Smooth muscle cell (in vitro differentiated cells): ENCODE measurements around the gene TBL1X. TPM values are rescaled to one million over a fixed set of nuclear protein-coding genes. Genes with fewer than 3 reads are reported as not detected.
"Not testable (repeated sequence)": the region's sequence is repeated elsewhere in the genome, so short reads cannot be mapped to it uniquely, and the experiment has no call there.

ENCODE experiments used
- DNase-seq: peaks from one replicate; lab custom pipeline; 2025; ENCODE audit not compliant: unreplicated experiment; lab: John Stamatoyannopoulos, UW
- H2AFZ ChIP-seq: fragments of 200-600 bp; sonication (generic); 2 replicates; pipeline ENCODE4 v1.6.0; 2016; ENCODE audit warnings: antibody characterized with exemption, low read depth, mild to moderate bottlenecking
- H3F3A ChIP-seq: fragments of 200-600 bp; sonication (generic); 2 replicates; pipeline ENCODE4 v1.6.0; 2017; ENCODE audit warnings: antibody characterized with exemption, low read depth
- H3K27ac ChIP-seq: fragments of 200-600 bp; sonication (generic); 2 replicates; pipeline ENCODE4 v1.5.1; 2016; ENCODE audit warnings: low read depth, mild to moderate bottlenecking
- H3K27me3 ChIP-seq: fragments of 200-600 bp; sonication (generic); 2 replicates; pipeline ENCODE4 v1.6.1; 2016; ENCODE audit warnings: low read depth, mild to moderate bottlenecking
- H3K36me3 ChIP-seq: fragments of 200-600 bp; sonication (generic); 2 replicates; pipeline ENCODE4 v1.5.1; 2016; ENCODE audit warnings: low read depth
- H3K4me1 ChIP-seq: fragments of 200-600 bp; sonication (generic); 2 replicates; pipeline ENCODE4 v1.5.1; 2016; ENCODE audit warnings: low read depth
- H3K4me2 ChIP-seq: fragments of 200-600 bp; sonication (generic); 2 replicates; pipeline ENCODE4 v1.6.0; 2016; ENCODE audit warnings: mild to moderate bottlenecking
- H3K4me3 ChIP-seq: fragments of 200-600 bp; sonication (generic); 2 replicates; pipeline ENCODE4 v1.5.1; 2016; ENCODE audit warnings: mild to moderate bottlenecking
- H3K79me2 ChIP-seq: fragments of 200-600 bp; sonication (generic); 2 replicates; pipeline ENCODE4 v1.6.0; 2016; ENCODE audit warnings: low read depth, mild to moderate bottlenecking
- H3K9ac ChIP-seq: fragments of 200-600 bp; sonication (generic); 2 replicates; pipeline ENCODE4 v1.6.0; 2016; ENCODE audit warnings: low read depth
- H3K9me3 ChIP-seq: fragments of 200-600 bp; sonication (generic); replicated peaks from 2 replicates; pipeline ENCODE4 v1.5.1; 2016; ENCODE audit warnings: low read depth
- H4K20me1 ChIP-seq: fragments of 200-600 bp; sonication (generic); 2 replicates; pipeline ENCODE4 v1.6.0; 2016; ENCODE audit warnings: low read depth
- WGBS: methylation state at CpG from one replicate; pipeline ENCODE4 v1.1.7; 2016; ENCODE audit warnings: low lambda C conversion rate; 5-methylcytosine and 5-hydroxymethylcytosine counted together
- polyA plus RNA-seq: library from polyadenylated mRNA; unstranded; fragments of >200 nt; fragmentation: Nextera tagmentation; extraction: Ambion mirVana; gene quantifications from 2 replicates; pipeline ENCODE4 v1.2.1, GENCODE V29; 2016
- total RNA-seq: library from RNA; depleted of rRNA; stranded (reverse); fragments of >200 nt; gene quantifications from 2 replicates; pipeline ENCODE4 v1.2.3, GENCODE V29; 2014
- TF ChIP-seq, protein P1 (sequence below): fragments of 200-600 bp; sonication (generic); IDR thresholded peaks from 2 replicates; pipeline ENCODE4 v1.5.1; 2017; ENCODE audit warnings: borderline replicate concordance, mild to moderate bottlenecking, antibody characterized with exemption; ENCODE audit not compliant: insufficient read depth, poor library complexity, severe bottlenecking

Gene TBL1X
- total and polyA plus RNA-seq, 2 experiments from 2014 or later, result 9.0 to 9.8 TPM

DNA sequence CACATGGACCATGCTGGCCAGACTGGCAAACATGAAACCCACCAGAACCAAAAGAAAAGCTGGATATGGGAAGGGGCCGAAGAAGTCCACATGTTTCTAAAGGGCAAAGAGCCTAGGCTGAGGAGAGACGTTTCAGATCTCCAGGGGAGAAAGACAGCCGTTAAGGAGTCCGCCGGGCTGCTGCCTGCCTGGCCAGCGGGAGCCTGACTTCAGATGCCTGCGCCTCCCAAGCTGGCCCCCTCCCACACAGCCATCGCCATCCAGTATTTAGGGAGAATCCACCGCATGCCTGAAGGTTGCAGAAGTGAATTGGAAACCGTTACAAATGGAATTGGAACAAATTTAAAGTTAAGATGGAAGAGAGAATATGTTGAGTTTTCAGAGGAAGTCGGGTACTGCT, 2.9 kb downstream of the TBL1X start:
- Histone ChIP-seq H3K79me2 (peaks cover 40% of the 10 kb centered on the region), H3F3A (no peaks in the 10 kb centered on the region), H3K27ac (no peak overlapping the region), H3K9ac (no peak overlapping the region), H3K9me3 (no peaks in the 10 kb centered on the region), H2AFZ (no peak overlapping the region), H3K4me3 (peak overlapping the region; percentile 64), H3K4me1 (peaks cover 4% of the 10 kb centered on the region), H4K20me1 (peaks cover 49% of the 10 kb centered on the region), H3K27me3 (no peaks in the 10 kb centered on the region), H3K4me2 (peak overlapping the region; percentile 84), H3K36me3 (no peaks in the 10 kb centered on the region)
- TF ChIP-seq, protein P1, sequence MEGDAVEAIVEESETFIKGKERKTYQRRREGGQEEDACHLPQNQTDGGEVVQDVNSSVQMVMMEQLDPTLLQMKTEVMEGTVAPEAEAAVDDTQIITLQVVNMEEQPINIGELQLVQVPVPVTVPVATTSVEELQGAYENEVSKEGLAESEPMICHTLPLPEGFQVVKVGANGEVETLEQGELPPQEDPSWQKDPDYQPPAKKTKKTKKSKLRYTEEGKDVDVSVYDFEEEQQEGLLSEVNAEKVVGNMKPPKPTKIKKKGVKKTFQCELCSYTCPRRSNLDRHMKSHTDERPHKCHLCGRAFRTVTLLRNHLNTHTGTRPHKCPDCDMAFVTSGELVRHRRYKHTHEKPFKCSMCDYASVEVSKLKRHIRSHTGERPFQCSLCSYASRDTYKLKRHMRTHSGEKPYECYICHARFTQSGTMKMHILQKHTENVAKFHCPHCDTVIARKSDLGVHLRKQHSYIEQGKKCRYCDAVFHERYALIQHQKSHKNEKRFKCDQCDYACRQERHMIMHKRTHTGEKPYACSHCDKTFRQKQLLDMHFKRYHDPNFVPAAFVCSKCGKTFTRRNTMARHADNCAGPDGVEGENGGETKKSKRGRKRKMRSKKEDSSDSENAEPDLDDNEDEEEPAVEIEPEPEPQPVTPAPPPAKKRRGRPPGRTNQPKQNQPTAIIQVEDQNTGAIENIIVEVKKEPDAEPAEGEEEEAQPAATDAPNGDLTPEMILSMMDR, result no peak
- WGBS, result 50% methylated on average over 11 of the region's 11 CpGs
- DNase-seq, result no peak

DNA sequence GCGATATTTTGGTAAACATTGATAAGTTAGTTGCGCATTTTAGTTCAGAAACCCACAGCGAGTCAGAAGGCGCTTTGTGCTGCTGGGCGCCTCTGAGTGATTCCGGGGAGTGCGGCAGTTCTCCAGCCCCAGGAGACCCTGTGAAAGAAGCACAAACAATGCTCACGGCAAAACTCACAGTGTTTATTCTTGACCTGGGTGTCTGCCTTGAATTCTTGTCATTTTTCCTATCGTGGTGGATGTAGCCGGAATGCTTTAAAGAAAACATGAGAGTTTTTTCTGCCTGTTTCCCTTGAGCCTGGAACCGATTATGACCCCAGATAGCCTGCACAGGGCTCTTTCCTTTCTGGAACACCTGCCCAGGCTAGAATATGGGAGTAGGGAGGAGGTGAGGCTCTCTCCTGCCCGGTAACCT, 6.7 kb downstream of the TBL1X start:
- DNase-seq, result no peak
- Histone ChIP-seq H3K36me3 (no peaks in the 10 kb centered on the region), H3K9me3 (no peaks in the 10 kb centered on the region), H3K9ac (no peak overlapping the region), H3K27ac (no peak overlapping the region), H3K4me2 (peak overlapping the region; percentile 2), H3F3A (no peaks in the 10 kb centered on the region), H3K4me3 (no peak overlapping the region), H2AFZ (no peak overlapping the region), H3K4me1 (peaks cover 4% of the 10 kb centered on the region), H3K27me3 (no peaks in the 10 kb centered on the region), H3K79me2 (peaks cover 45% of the 10 kb centered on the region), H4K20me1 (peaks cover 45% of the 10 kb centered on the region)
- TF ChIP-seq, protein P1, result no peak
- 64% methylated on average over 12 of the region's 12 CpGs for WGBS

DNA sequence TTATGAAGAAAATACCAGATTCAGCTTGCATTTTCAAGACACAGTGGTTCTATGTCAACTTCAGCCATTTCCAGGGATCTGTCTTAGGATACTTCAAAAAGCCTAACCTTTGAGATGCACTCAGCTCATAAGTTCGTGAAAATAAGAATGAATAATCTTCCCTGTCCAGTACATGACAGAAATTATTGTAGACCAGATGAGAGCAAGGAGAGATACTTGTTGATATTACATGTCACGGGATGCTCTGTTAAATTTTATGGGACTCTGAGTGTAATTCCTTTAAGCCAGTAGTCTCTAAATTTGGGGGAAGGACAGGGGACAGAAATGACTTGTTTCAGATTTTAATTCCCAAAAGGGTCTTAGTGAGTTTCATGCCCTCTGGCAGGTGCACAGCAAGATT, 8.8 kb downstream of the TBL1X start:
- H2AFZ ChIP-seq, result no peak overlapping the region
- no peak overlapping the region for H3K4me2 ChIP-seq
- H3K9me3 ChIP-seq, result no peaks in the 10 kb centered on the region
- no peaks in the 10 kb centered on the region for H3K4me1 ChIP-seq
- H3K27ac ChIP-seq, result no peak overlapping the region
- H3K27me3 ChIP-seq, result no peaks in the 10 kb centered on the region
- peaks cover 47% of the 10 kb centered on the region for H3K79me2 ChIP-seq
- no peak overlapping the region for H3K9ac ChIP-seq
- 59% methylated on average over 2 of the region's 2 CpGs for WGBS
- TF ChIP-seq, protein P1, result no peak
- H3K36me3 ChIP-seq, result no peaks in the 10 kb centered on the region
- H3F3A ChIP-seq, result no peaks in the 10 kb centered on the region
- DNase-seq, result no peak
- peaks cover 44% of the 10 kb centered on the region for H4K20me1 ChIP-seq
- H3K4me3 ChIP-seq, result no peak overlapping the region

DNA sequence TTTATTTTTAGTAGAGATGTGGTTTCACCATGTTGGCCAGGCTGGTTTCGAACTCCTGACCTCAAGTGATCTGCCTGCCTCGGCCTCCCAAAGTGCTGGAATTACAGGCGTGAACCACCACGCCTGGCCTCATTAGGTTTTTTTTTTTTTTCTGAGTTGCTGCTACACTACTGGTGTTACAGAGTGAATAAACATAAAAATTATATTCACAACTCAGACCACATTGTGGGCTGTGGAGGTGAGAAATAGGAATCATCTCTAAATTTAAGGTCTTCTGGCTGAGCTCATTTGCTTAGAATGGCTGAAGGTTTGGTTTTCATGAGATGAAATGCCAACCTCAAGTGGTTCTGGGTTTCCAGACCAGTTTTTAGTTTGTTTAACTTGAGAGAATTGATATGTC, 10.6 kb downstream of the TBL1X start:
- H3F3A ChIP-seq, H3K4me2 ChIP-seq, H2AFZ ChIP-seq, H3K4me1 ChIP-seq, H3K36me3 ChIP-seq, DNase-seq, H3K27me3 ChIP-seq, H3K9me3 ChIP-seq, H3K9ac ChIP-seq, H3K27ac ChIP-seq, H3K4me3 ChIP-seq: not testable (repeated sequence)
- H4K20me1 ChIP-seq, result peaks cover 38% of the 10 kb centered on the region
- H3K79me2 ChIP-seq, result peaks cover 44% of the 10 kb centered on the region
- 75% methylated on average over 4 of the region's 4 CpGs for WGBS
